Fibroblast of skin of back (primary cell): ENCODE measurements around the gene RGN.
A peak's percentile ranks its signal among the peaks of the same experiment; 100 is the strongest.
"Not testable (repeated sequence)": the region's sequence is repeated elsewhere in the genome, so short reads cannot be mapped to it uniquely, and the experiment has no call there.

Source experiments
- DNase-seq: peaks from one replicate; pipeline ENCODE4 v3.0.0-alpha.2; 2013

Gene RGN

DNA sequence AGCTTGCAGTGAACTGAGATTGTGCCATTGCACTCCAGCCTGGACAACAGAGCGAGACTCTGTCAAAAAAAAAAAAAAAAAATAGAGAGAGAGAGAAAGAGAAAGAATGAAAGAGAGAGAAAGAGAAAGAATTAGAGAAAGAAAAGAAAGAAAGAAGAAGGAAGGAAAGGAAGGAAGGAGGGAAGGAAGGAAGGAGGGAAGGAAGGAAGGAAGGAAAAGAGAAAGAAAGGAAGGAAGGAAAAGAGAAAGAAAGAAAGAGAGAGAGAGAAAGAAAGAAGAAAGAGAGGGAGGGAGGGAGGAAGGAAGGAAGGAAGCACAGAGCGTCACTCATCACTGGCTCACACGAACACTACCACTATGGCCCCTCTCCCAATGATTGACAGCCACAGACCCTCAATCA, 46.2 kb downstream of the RGN start:
- DNase-seq: not testable (repeated sequence)

GRCh38 chrX:47129157-47129898, 51.1 kb downstream of the RGN start:
- peak; percentile 96 for DNase-seq

DNA sequence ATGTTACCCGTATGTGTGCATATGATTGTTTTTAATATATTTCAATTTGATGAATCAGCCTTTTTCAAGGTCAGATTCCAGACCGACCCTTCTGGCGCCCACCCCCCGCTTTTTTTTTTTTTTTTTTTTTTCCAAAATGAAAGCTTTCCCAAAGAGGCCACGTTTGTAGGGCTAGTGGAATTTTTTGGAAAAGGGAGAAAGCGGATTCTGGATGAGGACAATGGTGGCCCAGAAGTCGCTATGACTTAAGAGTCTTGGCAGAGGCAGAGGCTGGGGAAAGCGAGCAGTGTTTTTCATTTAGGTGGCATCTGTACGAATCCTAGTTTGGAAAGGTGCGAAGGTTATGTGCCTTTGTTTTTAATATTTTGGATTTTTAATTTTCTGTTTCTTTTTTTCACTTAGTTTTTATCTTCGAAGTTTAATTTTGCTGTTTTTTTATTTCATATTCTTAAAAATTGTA, 51.7 kb downstream of the RGN start:
- no peak for DNase-seq

GRCh38 chrX:47133493-47133892, 55.2 kb downstream of the RGN start:
- DNase-seq: no peak

GRCh38 chrX:47135650-47136049, 57.4 kb downstream of the RGN start:
- not testable (repeated sequence) for DNase-seq

DNA sequence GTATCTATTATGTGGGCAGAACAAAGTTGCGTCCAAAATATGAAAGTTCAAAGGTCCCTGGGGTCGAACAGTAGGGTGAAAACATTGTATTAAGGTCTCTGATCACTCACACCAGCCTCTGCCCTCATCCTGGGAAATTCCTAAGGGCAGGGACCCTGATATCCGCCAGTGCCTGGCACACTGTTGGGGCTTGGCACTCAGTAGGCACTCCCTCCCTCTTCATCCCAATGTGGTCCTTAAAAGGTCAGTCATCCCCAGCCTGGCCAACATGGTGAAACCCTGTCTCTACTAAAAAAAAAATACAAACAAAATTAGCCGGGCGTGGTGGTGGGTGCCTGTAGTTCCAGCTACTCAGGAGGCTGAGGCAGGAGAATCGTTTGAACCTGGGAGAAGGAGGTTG, 59.9 kb downstream of the RGN start:
- DNase-seq: no peak
